Measurements from ENCODE around the gene TRPM2.
A peak's percentile ranks its signal among the peaks of the same experiment; 100 is the strongest.

Gene TRPM2

GRCh38 chr21:44366586-44367211, 13.3 kb downstream of the TRPM2 start:
- H2AK5ac ChIP-seq (ENCODE audit: low read length), result no peak overlapping the region
- no peaks in the 10 kb centered on the region for H3K79me1 ChIP-seq (ENCODE audit: low read length)
- H3K9ac ChIP-seq (ENCODE audit: low read length), result no peak overlapping the region
- H3K14ac ChIP-seq (ENCODE audit: low read length), result no peak overlapping the region
- H3K27me3 ChIP-seq (ENCODE audit: insufficient read depth, low read length), result peaks cover 4% of the 10 kb centered on the region
- no peak overlapping the region for H3K18ac ChIP-seq (ENCODE audit: low read length)
- no peak overlapping the region for H2BK5ac ChIP-seq (ENCODE audit: low read depth, low read length, poor library complexity)
- H4K12ac ChIP-seq (ENCODE audit: low read depth, low read length), result no peak overlapping the region
- peaks cover 0 to 3% of the 10 kb centered on the region in 2 experiments for H3K4me1 ChIP-seq (ENCODE audit: control insufficient read depth in 1 of 2, insufficient read depth in 2 of 2, low read length in 2 of 2)
- H3K36me3 ChIP-seq (ENCODE audit: control insufficient read depth in 1 of 2, insufficient read depth in 2 of 2, low read length in 2 of 2), result no peaks in the 10 kb centered on the region
- no peak overlapping the region for H3K4me2 ChIP-seq (ENCODE audit: low read length)
- WGBS (ENCODE audit: extremely low coverage, insufficient coverage, insufficient read length), result no CpG with 5 or more reads among the region's 28 CpGs
- H3K79me2 ChIP-seq (ENCODE audit: control insufficient read depth, insufficient read depth, low read length, poor library complexity), result no peaks in the 10 kb centered on the region
- H2BK12ac ChIP-seq (ENCODE audit: low read length), result no peak overlapping the region
- no peak overlapping the region for H3K27ac ChIP-seq (ENCODE audit: low read depth, low read length)
- no peak overlapping the region for H3K4me3 ChIP-seq (ENCODE audit: low read depth, low read length)
- DNase-seq, result no peak
- H4K91ac ChIP-seq (ENCODE audit: low read depth, low read length), result no peak overlapping the region
- H3K4ac ChIP-seq (ENCODE audit: low read depth, low read length), result no peak overlapping the region
- no peak overlapping the region for H3K23ac ChIP-seq (ENCODE audit: low read length)
- H4K8ac ChIP-seq (ENCODE audit: low read depth, low read length), result no peak overlapping the region
- peaks cover 10% of the 10 kb centered on the region for H3K9me3 ChIP-seq (ENCODE audit: insufficient read depth, low read depth, low read length)
- H2BK120ac ChIP-seq (ENCODE audit: insufficient read depth, low read length, poor library complexity), result no peak overlapping the region
- H2AFZ ChIP-seq (ENCODE audit: insufficient read depth, low read length, poor library complexity), result no peak overlapping the region

DNA sequence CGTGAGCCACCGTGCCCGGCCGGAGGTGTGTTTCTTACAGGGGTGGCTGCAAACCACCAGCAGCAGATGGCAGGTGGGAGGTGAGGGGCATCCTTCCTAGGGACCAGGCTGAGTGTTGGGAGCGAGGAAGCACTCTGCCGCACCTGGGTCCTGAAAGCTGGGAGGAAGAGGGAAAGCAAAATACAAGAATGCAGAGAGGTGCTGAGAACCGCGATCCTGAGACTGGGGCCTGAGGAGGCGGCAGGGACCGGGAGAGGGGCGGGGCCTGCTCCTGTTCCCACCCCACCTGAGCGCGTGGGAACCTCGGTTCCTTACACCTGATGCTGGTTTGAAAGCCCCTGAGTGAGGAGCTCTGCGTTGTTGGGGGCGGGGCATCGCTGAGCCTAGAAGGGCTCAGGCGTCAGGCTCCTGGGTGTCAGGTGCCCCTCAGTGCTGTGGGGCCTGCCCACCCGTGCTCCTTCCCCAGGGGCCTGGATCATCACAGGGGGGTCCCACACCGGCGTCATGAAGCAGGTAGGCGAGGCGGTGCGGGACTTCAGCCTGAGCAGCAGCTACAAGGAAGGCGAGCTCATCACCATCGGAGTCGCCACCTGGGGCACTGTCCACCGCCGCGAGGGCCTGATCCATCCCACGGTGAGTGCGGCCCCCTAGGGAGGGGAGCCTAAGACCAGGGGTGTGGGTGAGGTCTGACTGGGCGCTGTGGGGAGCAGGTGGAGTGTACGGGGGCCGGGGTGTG, 15.5 kb downstream of the TRPM2 start:
- Histone ChIP-seq H3K4ac (ENCODE audit: low read depth, low read length) (no peak overlapping the region), H3K4me2 (ENCODE audit: low read length) (no peak overlapping the region), H2AFZ (ENCODE audit: insufficient read depth, low read length, poor library complexity) (no peak overlapping the region), H3K23ac (ENCODE audit: low read length) (no peak overlapping the region), H3K27ac (ENCODE audit: low read depth, low read length) (no peak overlapping the region), H2BK5ac (ENCODE audit: low read depth, low read length, poor library complexity) (no peak overlapping the region), H3K79me1 (ENCODE audit: low read length) (no peaks in the 10 kb centered on the region), H3K4me1 (ENCODE audit: control insufficient read depth in 1 of 2, insufficient read depth in 2 of 2, low read length in 2 of 2) (peaks cover 0 to 3% of the 10 kb centered on the region in 2 experiments), H3K18ac (ENCODE audit: low read length) (no peak overlapping the region), H3K9me3 (ENCODE audit: insufficient read depth, low read depth, low read length) (peaks cover 9% of the 10 kb centered on the region), H4K12ac (ENCODE audit: low read depth, low read length) (no peak overlapping the region), H2BK12ac (ENCODE audit: low read length) (no peak overlapping the region), H3K79me2 (ENCODE audit: control insufficient read depth, insufficient read depth, low read length, poor library complexity) (no peaks in the 10 kb centered on the region), H4K8ac (ENCODE audit: low read depth, low read length) (no peak overlapping the region), H3K9ac (ENCODE audit: low read length) (no peak overlapping the region), H2AK5ac (ENCODE audit: low read length) (no peak overlapping the region), H3K36me3 (ENCODE audit: control insufficient read depth in 1 of 2, insufficient read depth in 2 of 2, low read length in 2 of 2) (no peaks in the 10 kb centered on the region), H3K14ac (ENCODE audit: low read length) (no peak overlapping the region), H2BK120ac (ENCODE audit: insufficient read depth, low read length, poor library complexity) (no peak overlapping the region), H3K27me3 (ENCODE audit: insufficient read depth, low read length) (peaks cover 4% of the 10 kb centered on the region), H4K91ac (ENCODE audit: low read depth, low read length) (no peak overlapping the region), H3K4me3 (ENCODE audit: low read depth, low read length) (no peak overlapping the region)
- WGBS (ENCODE audit: extremely low coverage, insufficient coverage, insufficient read length), result no CpG with 5 or more reads among the region's 35 CpGs
- no peak for DNase-seq

- Histone ChIP-seq H3K4me1 (ENCODE audit: control insufficient read depth in 1 of 2, insufficient read depth in 2 of 2, low read length in 2 of 2) (peaks cover 0 to 3% of the 10 kb centered on the region in 2 experiments), H3K27me3 (ENCODE audit: insufficient read depth, low read length) (peaks cover 4% of the 10 kb centered on the region), H3K9me3 (ENCODE audit: insufficient read depth, low read depth, low read length) (peaks cover 10% of the 10 kb centered on the region), H3K9ac (ENCODE audit: low read length) (no peak overlapping the region), H2AK5ac (ENCODE audit: low read length) (no peak overlapping the region), H3K4ac (ENCODE audit: low read depth, low read length) (no peak overlapping the region), H2BK5ac (ENCODE audit: low read depth, low read length, poor library complexity) (no peak overlapping the region), H2BK12ac (ENCODE audit: low read length) (no peak overlapping the region), H4K91ac (ENCODE audit: low read depth, low read length) (no peak overlapping the region), H3K79me1 (ENCODE audit: low read length) (no peaks in the 10 kb centered on the region), H4K12ac (ENCODE audit: low read depth, low read length) (no peak overlapping the region), H2BK120ac (ENCODE audit: insufficient read depth, low read length, poor library complexity) (no peak overlapping the region), H3K79me2 (ENCODE audit: control insufficient read depth, insufficient read depth, low read length, poor library complexity) (no peaks in the 10 kb centered on the region), H3K4me3 (ENCODE audit: low read depth, low read length) (no peak overlapping the region), H4K8ac (ENCODE audit: low read depth, low read length) (no peak overlapping the region), H3K18ac (ENCODE audit: low read length) (no peak overlapping the region), H3K23ac (ENCODE audit: low read length) (no peak overlapping the region), H3K4me2 (ENCODE audit: low read length) (no peak overlapping the region), H3K14ac (ENCODE audit: low read length) (no peak overlapping the region), H3K36me3 (ENCODE audit: control insufficient read depth in 1 of 2, insufficient read depth in 2 of 2, low read length in 2 of 2) (no peaks in the 10 kb centered on the region), H2AFZ (ENCODE audit: insufficient read depth, low read length, poor library complexity) (no peak overlapping the region), H3K27ac (ENCODE audit: low read depth, low read length) (no peak overlapping the region)
- no CpG with 5 or more reads among the region's 29 CpGs for WGBS (ENCODE audit: extremely low coverage, insufficient coverage, insufficient read length)
- DNase-seq, result peak; percentile 11 to 25
These were observed 16.8 kb downstream of the TRPM2 start for GRCh38 chr21:44370027-44370735.

DNA sequence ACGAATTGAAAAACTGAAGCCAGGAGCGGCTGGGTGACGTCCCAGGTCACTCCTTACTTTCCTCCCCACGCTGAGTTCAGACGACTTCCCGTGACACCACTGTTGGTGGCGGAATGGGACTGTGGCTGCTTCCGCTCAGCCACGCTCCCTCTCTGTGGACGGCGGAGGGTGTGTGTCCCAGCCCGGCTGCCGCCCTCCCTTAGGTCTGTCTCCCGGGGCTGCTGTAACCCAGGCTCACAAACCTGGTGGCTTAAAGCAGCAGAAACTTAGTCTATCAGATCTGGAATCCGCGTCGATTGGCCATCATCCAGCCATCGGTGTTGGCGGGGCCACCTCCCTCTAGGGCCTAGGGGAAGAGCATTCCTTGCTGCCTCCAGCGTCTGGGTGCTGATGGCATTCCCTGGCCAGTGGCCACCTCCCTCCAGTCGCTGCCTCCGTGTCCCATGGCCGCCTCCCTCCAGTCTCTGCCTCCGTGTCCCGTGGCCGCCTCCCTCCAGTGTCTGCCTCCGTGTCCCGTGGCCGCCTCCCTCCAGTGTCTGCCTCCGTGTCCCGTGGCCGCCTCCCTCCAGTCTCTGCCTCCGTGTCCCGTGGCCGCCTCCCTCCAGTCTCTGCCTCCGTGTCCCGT, 17.5 kb downstream of the TRPM2 start:
- Histone ChIP-seq H2BK12ac (ENCODE audit: low read length) (no peak overlapping the region), H2AK5ac (ENCODE audit: low read length) (no peak overlapping the region), H3K4me1 (ENCODE audit: control insufficient read depth in 1 of 2, insufficient read depth in 2 of 2, low read length in 2 of 2) (peaks cover 0 to 3% of the 10 kb centered on the region in 2 experiments), H3K4me3 (ENCODE audit: low read depth, low read length) (no peak overlapping the region), H4K12ac (ENCODE audit: low read depth, low read length) (no peak overlapping the region), H3K9ac (ENCODE audit: low read length) (no peak overlapping the region), H2BK120ac (ENCODE audit: insufficient read depth, low read length, poor library complexity) (no peak overlapping the region), H3K79me1 (ENCODE audit: low read length) (no peaks in the 10 kb centered on the region), H2BK5ac (ENCODE audit: low read depth, low read length, poor library complexity) (no peak overlapping the region), H3K27me3 (ENCODE audit: insufficient read depth, low read length) (peaks cover 4% of the 10 kb centered on the region), H3K9me3 (ENCODE audit: insufficient read depth, low read depth, low read length) (peaks cover 17% of the 10 kb centered on the region), H3K23ac (ENCODE audit: low read length) (no peak overlapping the region), H3K18ac (ENCODE audit: low read length) (no peak overlapping the region), H3K14ac (ENCODE audit: low read length) (no peak overlapping the region), H3K4ac (ENCODE audit: low read depth, low read length) (no peak overlapping the region), H3K36me3 (ENCODE audit: control insufficient read depth in 1 of 2, insufficient read depth in 2 of 2, low read length in 2 of 2) (no peaks in the 10 kb centered on the region), H4K91ac (ENCODE audit: low read depth, low read length) (no peak overlapping the region), H4K8ac (ENCODE audit: low read depth, low read length) (no peak overlapping the region), H3K79me2 (ENCODE audit: control insufficient read depth, insufficient read depth, low read length, poor library complexity) (no peaks in the 10 kb centered on the region), H2AFZ (ENCODE audit: insufficient read depth, low read length, poor library complexity) (no peak overlapping the region), H3K27ac (ENCODE audit: low read depth, low read length) (no peak overlapping the region), H3K4me2 (ENCODE audit: low read length) (no peak overlapping the region)
- DNase-seq, result no peak
- WGBS (ENCODE audit: extremely low coverage, insufficient coverage, insufficient read length), result no CpG with 5 or more reads among the region's 37 CpGs
